ENCODE measurements around the gene USP10.

The USP10 gene

DNA sequence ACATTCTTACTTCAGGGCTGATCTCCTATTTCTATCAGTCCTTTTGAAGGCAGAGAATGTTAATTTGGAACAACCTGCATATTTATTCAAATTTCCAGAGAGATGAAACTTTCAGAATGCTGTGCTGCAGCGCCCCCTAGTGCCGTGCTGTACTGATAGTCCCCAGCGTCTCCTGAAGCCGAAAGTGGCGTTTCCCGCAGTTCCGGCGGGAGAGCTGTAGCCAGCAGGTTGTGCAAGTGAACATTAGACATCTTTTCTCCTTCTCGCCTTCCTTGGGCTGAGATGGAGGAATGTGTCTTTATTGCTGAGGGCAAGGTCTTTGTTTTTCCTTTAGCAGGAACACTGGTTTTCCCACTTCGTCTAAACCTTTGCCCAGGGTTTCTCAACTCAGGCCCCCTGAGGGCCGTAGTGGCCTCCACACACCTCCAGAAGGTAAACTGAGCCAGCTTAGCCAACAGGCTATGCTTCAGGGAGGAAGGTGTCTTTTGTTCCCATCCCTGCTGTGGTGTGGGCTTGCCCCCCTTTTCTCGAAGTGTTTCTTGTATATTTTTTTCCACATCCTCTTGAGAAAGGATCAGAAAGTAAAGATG is 26.4 kb downstream of the USP10 start:
- in situ Hi-C loops (cut with HindIII; ENCODE audit: low sequenced_read_pairs) = loop anchor here (25.0 kb wide), 1 partner anchor 214 kb away; the partner anchor contains the start of gene MEAK7

DNA sequence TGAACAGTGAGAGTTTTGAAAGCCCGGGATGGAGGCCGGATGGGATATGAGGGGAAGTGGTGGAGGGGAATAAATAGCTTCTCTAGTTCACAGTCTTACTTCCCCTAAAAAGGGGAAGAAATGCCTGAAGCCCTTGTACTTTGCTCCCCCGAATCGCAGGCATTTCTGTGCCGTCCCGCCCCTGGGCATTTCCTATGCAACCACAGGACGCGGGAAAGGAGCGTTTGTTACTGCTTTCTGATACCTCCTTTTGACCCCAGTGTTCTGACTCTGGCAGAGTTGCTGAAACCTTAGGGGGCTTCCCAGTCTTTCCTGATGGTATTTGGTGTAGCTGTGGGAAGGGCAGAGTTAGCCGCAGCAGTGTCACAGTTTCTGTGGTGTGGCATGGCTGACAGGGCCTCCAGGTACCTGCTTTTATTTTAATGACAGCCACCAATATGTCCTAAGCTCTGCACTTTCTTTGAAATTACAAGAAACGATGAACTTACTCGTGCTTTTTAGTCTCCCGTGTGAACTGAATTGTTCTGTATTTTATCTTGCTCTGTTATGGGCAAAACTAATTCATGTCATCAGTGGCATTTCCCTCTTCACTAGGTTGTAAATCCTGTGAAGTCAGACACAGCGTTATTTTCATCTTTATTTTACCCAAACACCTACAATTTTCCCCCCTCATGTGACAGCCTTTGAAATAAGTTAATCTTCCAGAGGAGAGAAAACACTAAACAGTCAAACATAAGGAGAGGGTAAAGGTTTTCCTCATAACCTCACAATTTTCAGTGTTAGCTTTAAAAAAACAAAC is 27.1 kb downstream of the USP10 start:
- in situ Hi-C loops (cut with HindIII; ENCODE audit: low sequenced_read_pairs) = loop anchor here (25.0 kb wide), 1 partner anchor 215 kb away; the partner anchor contains the start of gene MEAK7

DNA sequence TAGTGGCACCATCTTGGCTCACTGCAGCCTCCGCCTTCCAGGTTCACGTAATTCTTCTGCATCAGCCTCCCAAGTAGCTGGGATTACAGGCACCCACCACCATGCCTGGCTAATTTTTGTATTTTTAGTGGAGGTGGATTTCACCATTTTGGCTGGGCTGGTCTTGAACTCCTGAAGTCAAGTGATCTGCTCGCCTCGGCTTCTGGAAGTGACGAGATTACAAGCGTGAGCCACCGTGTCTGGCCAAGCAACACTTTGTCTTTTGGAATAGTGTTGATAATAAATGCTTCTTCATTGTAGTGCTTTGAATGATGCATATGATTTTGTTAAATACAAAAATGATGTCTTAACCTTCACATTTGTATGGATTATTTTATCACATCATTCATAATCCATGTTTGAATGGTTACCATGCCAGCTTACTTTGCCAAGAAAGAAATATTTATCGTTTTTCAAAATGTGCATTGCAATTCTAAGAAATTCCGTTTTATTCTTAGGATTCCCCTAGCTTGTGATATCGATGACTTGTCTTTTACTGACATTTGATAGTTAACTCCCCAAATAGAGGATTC is 29.1 kb downstream of the USP10 start:
- in situ Hi-C loops (cut with HindIII; ENCODE audit: low sequenced_read_pairs) = loop anchor here (25.0 kb wide), 1 partner anchor 217 kb away; the partner anchor contains the start of gene MEAK7

DNA sequence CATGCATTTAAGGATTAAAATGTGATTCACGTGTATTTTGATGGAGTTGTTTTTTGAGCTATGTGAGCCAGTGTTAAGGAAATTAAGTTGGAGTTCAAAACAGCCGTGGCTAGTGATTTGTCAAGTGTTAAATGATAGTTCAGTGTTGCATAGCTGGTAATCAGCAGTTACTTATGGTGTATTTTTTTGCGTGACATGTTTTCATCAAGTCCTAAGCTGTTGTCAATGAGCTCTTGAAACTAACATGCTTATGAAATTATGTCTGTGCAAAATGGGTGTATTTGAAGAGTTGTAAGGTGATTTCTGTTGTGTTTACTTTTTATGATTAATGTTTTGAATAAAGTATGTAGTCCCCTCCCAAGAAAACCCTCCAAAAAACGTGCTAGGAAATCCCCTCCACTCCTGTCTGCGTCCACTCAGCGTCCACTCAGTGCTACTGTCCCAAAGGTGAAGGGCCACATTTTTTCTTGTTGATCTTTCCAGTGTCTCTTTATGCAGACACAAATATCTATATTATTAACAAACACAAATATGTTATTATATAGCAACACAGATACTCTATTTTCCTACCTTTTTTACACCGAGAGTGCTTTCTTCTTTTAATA is 30.0 kb downstream of the USP10 start:
- in situ Hi-C loops (cut with HindIII; ENCODE audit: low sequenced_read_pairs) = loop anchor here (5.0 to 25.0 kb wide), 2 partner anchors 38 to 218 kb away; partner anchors contain the start of gene MEAK7

DNA sequence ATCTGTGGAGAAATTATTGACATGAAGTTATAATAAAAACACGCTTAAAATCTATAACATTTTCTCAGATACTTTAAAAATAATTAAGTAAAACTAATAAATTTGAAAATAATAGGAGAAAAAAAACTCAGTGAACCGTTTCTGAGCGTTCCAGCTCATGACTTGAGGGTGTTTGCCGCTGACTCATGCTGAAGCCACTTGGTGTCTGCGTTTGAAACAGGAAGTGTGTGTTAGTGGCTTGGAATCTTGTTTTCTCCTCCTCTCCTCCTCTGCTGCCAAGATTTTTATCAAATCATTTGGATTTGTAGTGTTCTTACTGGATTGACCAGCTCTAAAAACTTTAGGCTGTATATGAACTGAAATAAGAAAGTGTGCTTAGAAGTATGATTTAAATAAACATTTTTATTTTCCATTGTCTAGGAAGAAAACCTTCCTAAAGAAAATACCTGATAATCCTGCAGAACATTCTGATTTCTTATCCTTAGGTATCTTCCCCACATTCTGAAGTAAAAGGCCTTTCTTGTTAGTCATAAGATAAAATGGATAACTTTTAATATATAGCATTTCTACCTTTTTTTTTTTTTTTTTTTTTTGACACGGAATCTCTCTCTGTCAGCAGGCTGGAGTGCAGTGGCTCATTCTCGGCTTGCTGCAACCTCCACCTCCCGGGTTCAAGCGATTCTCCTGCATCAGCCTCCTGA is 30.8 kb downstream of the USP10 start:
- in situ Hi-C loops (cut with HindIII; ENCODE audit: low sequenced_read_pairs) = loop anchor here (5.0 to 25.0 kb wide), 2 partner anchors 38 to 218 kb away; partner anchors contain the start of gene MEAK7

DNA sequence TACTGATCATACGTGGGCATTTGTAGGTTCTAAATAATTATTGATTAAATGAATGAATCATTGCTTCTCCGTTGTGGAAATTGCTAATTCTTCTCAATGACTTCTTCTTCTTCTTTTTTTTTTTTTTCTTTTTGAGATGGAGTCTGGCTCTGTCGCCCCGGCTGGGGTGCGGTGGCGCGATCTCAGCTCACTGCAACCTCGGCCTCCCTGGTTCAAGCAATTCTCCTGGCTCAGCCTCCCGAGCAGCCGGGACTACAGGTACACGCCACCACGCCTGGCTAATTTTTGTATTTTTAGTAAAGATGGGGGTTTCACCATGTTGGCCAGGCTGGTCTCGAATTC is 32.5 kb downstream of the USP10 start:
- in situ Hi-C loops (cut with HindIII; ENCODE audit: low sequenced_read_pairs) = loop anchor here (5.0 to 25.0 kb wide), 2 partner anchors 40 to 220 kb away; partner anchors contain the start of gene MEAK7

DNA sequence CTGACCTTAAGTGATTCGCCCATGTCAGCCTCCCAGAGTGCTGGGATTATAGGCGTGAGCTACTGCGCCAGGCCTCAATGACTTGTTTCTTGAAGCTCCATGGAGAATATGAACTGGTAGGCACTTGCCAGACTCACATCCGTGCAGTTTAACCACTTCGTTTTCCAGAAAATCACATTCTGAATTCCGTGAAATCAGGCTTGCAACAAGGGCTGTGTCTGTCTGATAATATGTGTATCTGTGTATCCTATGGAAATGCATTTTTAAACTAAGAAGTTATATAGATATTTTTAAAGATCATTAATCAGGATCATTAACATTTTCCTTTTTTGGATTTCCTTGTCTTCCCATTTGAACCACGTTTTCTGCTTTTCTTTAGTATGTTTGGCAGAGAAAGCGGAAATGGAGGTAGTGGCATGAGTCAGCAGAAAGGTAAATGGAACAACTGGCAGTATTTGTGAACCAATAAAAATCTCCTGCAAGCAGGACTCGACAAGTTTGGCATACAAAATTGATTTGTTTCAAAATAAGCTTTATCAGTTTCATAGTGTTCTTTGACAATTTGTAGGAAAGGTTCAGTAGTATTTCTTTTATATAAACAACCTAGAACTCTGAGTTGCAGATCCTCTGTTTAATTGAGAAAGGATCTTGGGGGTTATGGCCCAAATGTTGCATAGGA is 33.0 kb downstream of the USP10 start:
- in situ Hi-C loops (cut with HindIII; ENCODE audit: low sequenced_read_pairs) = loop anchor here (5.0 to 25.0 kb wide), 2 partner anchors 41 to 221 kb away; partner anchors contain the start of gene MEAK7

DNA sequence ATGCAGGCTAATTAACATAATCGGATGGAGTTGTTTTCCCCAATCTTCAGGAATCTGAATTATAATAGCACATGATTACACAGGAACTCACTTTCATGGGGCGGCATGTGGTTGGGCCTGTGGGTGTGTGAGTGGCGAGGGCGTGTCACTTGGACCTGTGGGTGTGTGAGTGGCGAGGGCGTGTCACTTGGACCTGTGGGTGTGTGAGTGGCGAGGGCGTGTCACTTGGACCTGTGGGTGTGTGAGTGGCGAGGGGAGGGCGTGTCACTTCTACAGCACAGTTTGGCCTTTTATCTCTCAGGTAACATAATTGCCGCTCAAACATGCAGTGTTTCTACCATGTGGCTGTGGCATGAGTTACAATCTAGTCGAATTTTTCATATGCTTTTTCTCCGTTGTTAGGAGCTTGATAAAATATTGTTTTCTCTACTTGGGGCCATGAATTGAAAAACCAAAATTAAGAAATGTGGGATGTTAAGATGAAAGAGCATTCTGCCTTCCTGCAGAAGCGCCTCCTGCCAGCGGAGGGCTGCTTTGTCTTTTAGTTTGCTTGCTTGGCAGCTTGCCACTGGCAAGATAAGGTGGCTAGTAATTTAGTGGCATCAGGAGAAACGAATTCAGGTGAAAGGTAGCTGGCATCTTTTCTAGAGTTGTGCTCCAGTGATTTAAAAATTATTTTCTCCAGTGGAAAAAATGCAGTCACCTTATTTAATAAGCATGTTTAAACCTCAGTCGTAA is 36.2 kb downstream of the USP10 start:
- in situ Hi-C loops (cut with HindIII; ENCODE audit: low sequenced_read_pairs) = loop anchor here (25.0 kb wide), 1 partner anchor 224 kb away; the partner anchor contains the start of gene MEAK7

DNA sequence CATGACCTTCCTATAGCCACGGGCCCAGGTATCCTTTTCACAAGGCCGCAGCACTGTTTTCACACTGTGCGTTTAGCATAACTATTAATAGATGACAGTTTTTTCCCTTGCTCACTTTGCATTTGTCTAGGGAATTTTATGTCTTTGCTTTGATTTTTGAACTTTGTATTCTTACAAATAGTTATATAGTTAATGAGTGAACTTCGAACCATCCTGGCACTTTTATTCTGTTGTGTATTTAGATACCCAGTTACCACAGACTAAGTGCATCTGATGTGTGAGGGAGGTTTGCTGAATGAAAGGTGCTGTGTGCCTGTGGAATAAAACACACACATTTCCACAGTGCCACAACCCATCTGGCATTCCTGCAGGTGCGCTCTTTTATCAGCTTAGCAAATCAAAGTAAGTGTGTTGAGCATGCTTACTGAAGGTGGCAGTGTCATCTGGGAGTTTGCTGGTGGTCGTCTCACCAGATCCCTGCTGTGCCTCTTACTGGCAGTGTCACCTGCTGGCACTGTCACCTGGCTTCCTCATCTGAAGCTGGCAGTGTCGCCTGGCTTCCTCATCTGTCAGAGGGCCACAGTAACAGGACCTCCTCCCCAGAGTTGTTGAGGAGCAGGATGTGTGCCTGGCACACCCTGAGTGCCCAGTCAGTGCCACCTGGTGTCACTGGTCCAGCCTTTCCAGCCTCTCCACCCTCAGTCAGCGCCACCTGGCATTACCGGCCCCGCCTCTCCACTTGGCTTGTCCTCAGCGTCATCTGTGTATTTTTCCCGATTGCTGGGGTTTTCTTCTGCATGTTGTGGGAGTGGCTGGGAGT is 37.6 kb downstream of the USP10 start:
- in situ Hi-C loops (cut with HindIII; ENCODE audit: low sequenced_read_pairs) = loop anchor here (25.0 kb wide), 1 partner anchor 225 kb away; the partner anchor contains the start of gene MEAK7

DNA sequence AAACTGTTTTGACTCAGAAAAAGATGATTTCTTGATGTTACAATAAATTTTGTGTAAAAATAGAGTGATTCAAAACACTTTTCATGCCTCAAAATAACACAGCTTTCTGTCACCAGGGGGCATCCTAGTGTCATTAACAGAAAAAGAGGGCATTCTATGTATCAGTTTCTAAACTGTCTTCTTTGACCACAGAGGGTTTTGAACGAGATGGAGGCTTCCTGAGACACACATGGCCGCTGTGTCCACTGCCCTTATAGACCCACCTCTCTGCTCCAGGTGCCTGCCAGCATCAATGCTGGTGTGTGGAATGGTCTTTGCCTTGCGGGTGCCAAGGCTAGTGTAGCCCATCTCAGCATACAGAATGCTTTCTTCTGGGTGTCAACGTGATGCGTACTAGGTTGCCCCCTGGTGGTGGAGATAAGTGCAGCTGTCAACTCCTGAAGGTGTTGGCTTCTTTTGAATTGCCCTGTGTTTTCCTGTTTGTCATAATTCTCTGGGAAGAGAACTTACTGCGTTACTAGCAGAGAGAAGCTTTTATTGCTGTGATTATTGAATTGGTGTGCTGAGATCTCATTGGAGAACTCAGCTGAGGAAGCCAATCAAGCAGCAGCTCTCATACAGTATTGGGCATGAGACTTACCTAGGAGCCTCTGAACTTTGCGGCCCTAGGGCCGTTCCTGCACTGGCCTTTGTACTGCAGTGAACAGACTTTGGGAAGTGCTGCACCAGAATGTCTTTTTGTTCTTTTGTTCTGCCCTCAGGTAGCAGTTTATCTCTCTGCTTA is 38.6 kb downstream of the USP10 start:
- in situ Hi-C loops (cut with HindIII; ENCODE audit: low sequenced_read_pairs) = loop anchor here (25.0 kb wide), 1 partner anchor 226 kb away; the partner anchor contains the start of gene MEAK7

DNA sequence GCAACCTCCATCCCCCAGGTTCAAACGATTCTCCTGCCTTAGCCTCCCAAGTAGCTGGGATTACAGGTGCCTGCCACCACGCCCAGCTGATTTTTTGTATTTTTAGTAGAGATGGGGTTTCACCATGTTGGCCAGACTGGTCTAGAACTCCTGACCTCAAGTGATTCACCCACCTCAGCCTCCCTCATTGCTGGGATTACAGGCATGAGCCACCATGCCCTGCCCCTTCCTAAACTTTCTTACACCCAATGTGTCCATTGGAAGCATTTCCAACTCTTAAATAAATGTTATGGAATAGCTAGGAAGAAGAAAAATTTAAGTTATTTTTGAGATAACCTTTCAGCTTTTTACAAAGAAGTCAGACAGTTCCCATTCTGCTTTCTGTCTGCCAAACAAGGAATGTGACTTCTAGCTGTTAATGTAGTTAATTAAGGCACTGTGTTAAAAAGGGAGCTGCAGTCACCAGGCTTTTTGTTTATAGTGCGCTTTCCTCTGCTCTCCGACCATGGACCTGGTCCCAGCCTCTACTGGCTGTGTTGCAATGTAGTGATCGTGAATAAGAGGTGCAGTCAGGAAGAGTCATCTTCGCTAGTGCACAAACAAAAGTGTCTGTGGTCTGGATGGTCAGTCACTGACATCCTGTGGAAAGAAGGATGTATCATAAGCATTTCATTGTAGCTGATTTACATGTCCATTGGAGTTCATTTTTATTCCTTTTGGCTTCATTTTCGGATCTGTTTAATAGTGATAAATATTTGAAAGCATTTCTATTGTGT is 39.7 kb downstream of the USP10 start:
- in situ Hi-C loops (cut with HindIII; ENCODE audit: low sequenced_read_pairs) = loop anchor here (25.0 kb wide), 1 partner anchor 227 kb away; the partner anchor contains the start of gene MEAK7

DNA sequence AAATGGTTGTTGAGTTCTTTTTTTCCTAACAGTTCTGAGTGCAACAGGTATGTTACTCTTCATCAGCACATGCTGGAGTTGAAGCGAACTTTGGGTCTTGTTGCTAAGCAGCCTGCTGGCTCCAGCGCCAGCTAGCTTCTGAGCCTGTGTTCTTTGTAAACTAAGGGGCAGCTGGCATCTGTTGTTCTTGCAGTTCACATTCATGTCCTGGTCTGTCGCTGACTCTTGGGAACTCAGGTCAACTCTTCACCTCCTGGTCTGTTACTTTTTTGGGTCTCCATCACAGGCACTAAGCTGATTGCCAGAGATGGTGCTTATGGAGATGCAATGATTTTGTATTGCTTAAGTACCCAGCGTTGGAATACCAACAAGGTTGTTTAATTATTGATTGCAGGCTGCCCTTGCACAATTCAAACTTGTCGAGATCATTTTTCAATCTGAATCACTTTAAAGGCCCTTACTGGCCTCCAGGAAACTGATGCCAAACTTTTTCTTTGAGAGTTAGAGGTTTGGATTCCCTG is 40.9 kb downstream of the USP10 start:
- in situ Hi-C loops (cut with HindIII; ENCODE audit: low sequenced_read_pairs) = loop anchor here (25.0 kb wide), 1 partner anchor 228 kb away; the partner anchor contains the start of gene MEAK7

DNA sequence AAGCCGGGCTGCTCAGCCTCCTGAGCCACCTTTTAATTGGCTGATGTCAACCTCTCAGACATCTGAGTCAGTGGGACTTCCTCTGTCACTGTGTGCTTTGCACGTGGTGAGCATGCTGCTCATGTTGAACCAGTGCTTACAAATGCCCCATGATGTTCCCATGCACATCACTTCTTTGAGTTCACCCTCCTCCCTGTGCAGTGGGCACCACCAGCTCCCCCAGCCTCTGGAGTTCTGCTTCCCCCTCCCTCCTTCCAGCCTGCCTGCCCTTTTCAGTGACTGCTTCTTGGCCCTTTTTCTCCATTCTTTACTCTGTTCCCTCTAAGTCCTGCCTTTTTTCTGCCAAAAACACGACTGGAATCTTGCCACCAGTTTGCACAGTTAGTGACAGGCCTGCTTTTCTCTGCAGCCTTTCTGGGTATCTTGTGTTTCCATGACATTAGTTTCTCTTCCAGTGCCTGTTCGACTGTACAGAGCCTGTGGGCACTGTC is 41.6 kb downstream of the USP10 start:
- in situ Hi-C loops (cut with HindIII; ENCODE audit: low sequenced_read_pairs) = loop anchor here (25.0 kb wide), 1 partner anchor 229 kb away; the partner anchor contains the start of gene MEAK7

DNA sequence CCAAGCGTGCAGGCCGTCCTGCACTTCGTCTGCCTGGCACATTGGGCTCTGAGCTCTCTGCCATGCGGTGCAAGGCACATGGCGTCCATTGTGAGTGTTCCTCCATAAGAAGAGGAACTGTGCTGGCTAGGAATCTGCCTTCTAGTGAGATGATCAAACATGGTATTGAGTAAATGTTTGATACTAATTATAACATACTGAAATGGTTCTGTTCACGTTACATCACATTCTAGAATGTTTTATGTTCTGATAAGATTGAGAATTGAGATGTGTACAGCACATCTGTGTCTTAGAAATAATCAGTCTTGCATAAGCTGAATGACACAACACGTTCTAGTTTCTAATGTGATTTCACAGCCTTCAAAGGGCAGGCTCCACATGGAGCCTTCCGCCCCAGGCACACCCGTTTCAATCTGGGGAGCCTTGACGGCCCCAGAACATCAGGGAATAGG is 42.9 kb downstream of the USP10 start:
- in situ Hi-C loops (cut with HindIII; ENCODE audit: low sequenced_read_pairs) = loop anchor here (25.0 kb wide), 1 partner anchor 230 kb away; the partner anchor contains the start of gene MEAK7

DNA sequence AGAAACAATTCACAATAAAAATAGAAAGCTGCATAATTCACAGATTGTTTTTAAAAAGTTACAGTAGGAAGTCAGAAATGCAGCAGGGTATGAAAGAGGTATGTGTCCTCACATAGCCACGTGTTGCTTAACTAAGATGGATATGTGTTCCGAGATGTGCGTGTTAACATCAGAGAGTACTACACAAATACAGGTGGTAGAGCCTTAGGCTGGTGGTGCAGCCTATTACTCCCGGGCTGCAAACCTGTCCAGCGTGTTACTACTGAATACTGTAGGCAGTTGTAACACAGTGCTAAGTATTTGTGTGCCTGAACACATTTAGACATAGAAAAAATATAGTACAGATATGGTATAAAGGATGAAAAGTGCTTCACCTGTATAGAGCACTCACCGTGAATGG is 46.4 kb downstream of the USP10 start:
- in situ Hi-C loops (cut with HindIII; ENCODE audit: low sequenced_read_pairs) = loop anchor here (5.0 to 25.0 kb wide), 2 partner anchors 131 to 234 kb away; partner anchors contain the start of gene MEAK7

DNA sequence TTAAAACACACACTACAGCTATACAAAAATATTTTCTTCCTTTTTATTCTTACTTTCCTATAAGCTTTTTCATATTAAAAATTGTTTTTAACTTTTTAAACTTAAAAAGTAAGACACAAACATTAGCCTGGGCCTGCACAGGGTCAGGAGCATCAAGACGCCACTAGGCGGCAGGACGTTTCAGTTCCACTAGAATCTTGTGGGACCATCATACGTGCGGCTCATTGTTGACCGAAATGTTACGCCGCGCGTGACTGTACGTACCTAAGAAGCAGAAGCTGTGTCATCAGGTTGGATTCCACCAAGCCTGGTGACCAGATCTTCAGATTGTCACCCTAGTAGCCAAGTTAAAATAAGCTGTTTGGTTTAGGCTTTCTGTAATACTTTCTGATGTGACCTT is 47.1 kb downstream of the USP10 start:
- in situ Hi-C loops (cut with HindIII; ENCODE audit: low sequenced_read_pairs) = loop anchor here (5.0 to 25.0 kb wide), 2 partner anchors 130 to 235 kb away; partner anchors contain the start of gene MEAK7
